ENCODE data around the gene DDN.

GRCh38 chr12:48954061-48954460 is 45.1 kb downstream of the DDN start:
- TF ChIP-seq MAX (IDR thresholded peaks at IDR 0.05; ENCODE audit: low read depth) (no peak), MXI1 (IDR thresholded peaks at IDR 0.05; ENCODE audit: low read depth, low read length) (no peak), RAD21 (IDR thresholded peaks at IDR 0.05; ENCODE audit: low read length) (no peak), POLR2AphosphoS5 (IDR thresholded peaks at IDR 0.05; ENCODE audit: low read depth, low read length) (no peak), JUND (IDR thresholded peaks at IDR 0.05) (no peak), MEF2A (IDR thresholded peaks at IDR 0.05; ENCODE audit: borderline replicate concordance, low read depth) (no peak), FOXJ3 (CRISPR knock-in tag; IDR thresholded peaks at IDR 0.05) (no peak), EP300 (IDR thresholded peaks at IDR 0.05; ENCODE audit: borderline replicate concordance in 1 of 2, low read depth in 1 of 2, low read length in 1 of 2) (no peak), GABPA (IDR thresholded peaks at IDR 0.05; ENCODE audit: low read depth) (no peak), SIN3A (IDR thresholded peaks at IDR 0.05; ENCODE audit: borderline replicate concordance, low read depth, low read length) (no peak), YY1 (IDR thresholded peaks at IDR 0.05; ENCODE audit: low read depth) (no peak), ELF1 (IDR thresholded peaks at IDR 0.05) (no peak), TAF1 (IDR thresholded peaks at IDR 0.05; ENCODE audit: borderline replicate concordance, low read depth, low read length) (no peak)
- TF ChIP-seq, protein P1, sequence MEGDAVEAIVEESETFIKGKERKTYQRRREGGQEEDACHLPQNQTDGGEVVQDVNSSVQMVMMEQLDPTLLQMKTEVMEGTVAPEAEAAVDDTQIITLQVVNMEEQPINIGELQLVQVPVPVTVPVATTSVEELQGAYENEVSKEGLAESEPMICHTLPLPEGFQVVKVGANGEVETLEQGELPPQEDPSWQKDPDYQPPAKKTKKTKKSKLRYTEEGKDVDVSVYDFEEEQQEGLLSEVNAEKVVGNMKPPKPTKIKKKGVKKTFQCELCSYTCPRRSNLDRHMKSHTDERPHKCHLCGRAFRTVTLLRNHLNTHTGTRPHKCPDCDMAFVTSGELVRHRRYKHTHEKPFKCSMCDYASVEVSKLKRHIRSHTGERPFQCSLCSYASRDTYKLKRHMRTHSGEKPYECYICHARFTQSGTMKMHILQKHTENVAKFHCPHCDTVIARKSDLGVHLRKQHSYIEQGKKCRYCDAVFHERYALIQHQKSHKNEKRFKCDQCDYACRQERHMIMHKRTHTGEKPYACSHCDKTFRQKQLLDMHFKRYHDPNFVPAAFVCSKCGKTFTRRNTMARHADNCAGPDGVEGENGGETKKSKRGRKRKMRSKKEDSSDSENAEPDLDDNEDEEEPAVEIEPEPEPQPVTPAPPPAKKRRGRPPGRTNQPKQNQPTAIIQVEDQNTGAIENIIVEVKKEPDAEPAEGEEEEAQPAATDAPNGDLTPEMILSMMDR (IDR thresholded peaks at IDR 0.05), result no peak
